CD4-positive, alpha-beta T cell treated with Interleukin-6 for 4 hours (primary cell): ENCODE data around the gene ARHGEF28.

Experiments used
- DNase-seq: peaks from one replicate; pipeline ENCODE4 v3.0.0-alpha.2; 2020; ENCODE audit warnings: mixed read lengths

The ARHGEF28 gene

DNA sequence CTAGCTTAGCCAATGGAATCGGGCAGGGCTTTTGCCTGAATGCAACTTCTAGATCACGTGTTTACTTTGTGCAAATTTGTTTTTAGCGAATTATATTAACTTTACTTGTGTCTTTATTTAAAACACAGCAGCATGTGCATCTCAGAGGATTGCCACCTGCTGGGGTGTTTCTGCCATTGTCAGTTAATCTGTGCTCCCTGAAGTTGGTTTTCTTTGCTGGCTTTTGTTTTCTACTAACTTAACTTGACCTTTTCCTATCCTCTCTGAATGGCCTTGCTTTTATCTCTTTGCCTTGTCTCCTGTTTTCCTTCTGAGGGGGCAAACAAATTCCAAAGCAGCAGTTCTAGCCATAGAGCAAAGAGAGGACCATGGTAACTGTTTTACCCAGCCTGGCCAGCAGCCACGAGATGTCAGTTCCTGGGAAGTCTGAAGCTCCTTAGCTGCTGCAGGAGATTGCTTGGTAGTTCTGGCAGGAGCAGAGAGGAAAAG, 67.6 kb downstream of the ARHGEF28 start:
- DNase-seq, result no peak

DNA sequence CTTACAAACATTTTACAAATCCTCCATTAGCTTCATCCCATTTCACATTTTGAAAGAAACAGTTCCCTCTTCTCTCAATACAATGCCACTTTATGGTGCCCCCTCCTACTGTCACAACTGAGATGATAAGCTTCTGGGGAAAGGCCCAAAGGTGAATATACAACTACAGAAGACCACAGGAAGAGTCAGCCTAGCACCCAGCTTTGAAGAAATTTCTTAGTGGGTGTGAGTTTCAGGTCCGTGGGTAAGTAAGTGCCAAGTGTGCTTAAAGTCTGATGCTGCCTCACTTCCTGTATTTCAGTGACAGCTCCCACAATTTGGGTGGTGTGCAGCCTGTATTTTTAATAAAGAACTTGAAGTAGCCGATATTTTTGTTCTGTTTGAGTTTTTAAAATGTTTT, 68.1 kb downstream of the ARHGEF28 start:
- DNase-seq, result no peak

DNA sequence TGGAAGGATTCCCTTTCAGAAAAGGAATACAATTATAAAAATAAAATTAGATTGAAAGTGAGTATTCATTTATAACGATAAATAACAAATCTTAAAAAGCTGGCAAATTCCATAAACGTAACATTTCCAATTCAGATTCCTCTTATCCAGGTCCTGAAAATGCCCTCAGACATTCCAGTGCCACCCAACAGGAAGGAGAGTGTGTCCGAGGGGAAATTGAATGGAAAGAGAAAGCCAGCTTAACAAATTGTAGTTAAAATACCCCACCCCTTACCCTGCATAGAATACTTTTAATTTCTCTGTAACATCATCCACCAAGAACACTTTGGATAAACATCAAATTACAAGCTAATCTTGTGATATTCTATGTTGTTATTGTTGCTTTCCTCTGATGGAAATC, 72.0 kb downstream of the ARHGEF28 start:
- DNase-seq, result no peak

GRCh38 chr5:73701566-73701965, 75.6 kb downstream of the ARHGEF28 start:
- DNase-seq, result no peak

DNA sequence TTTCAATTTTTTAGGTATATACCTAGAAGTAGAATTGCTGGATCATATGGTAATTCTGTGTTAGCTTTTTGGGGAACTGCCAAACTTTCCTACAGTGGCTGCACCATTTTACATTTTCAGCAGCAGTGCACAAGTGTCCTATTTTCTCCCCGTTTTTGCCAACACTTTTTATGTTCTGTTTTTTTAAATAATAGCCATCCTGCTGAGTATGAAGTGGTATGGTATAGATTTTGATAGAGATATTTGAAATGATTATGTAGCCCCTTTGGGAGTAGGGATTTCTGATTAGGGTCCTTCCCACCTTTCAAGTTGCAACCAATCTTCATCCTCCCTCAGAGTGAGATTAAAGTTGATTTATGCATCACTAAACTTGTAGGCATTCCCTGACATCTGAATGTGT, 76.5 kb downstream of the ARHGEF28 start:
- DNase-seq, result no peak

GRCh38 chr5:73702951-73703350, 77.0 kb downstream of the ARHGEF28 start:
- no peak for DNase-seq

GRCh38 chr5:73705364-73705763, 79.4 kb downstream of the ARHGEF28 start:
- no peak for DNase-seq

- DNase-seq, result no peak
These were observed 81.0 kb downstream of the ARHGEF28 start for GRCh38 chr5:73706963-73707362.

GRCh38 chr5:73709536-73710129, 83.6 kb downstream of the ARHGEF28 start:
- DNase-seq, result no peak

- DNase-seq, result no peak
These were observed 90.3 kb downstream of the ARHGEF28 start for GRCh38 chr5:73716284-73716808.

DNA sequence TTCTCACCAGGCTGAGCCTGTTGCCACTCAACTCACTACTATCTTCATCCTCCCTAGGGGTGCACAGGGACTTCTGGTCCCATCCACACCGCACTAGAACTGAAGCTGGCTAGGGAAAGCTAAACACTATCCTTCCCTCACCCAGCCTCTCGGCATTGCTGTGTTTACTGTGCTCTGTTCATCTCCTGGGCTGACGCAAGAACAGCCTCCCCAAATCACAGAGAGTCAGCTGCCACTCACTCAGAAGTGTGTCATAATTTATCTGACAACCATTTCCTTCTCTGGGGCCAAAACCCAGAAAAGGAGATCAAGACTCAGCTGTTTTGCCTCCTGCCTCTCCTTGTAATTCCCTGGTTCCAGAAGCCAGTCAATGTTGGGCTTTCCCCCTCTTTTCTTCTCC, 92.8 kb downstream of the ARHGEF28 start:
- DNase-seq, result no peak

DNA sequence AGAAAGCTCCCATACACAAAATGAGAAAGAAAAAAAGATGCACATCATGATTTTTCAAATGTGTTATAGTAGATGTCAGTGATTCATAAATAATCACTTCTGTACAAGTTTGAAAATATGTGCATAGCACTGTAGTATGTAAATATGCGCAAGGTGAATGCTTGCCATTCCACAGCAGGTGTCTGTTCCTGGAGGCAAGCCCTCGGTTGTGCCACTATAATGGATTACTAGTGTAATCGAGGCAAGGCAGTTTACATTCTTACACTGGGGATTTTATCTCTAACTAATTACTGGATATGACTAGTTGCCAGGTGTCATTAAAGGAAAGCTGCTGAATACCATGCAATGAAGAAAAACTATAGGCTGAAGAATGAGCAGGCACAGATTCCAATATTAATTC, 93.6 kb downstream of the ARHGEF28 start:
- no peak for DNase-seq

- DNase-seq, result no peak
These were observed 96.2 kb downstream of the ARHGEF28 start for GRCh38 chr5:73722231-73722630.

- no peak for DNase-seq
These were observed 100.1 kb downstream of the ARHGEF28 start for GRCh38 chr5:73726071-73726470.

GRCh38 chr5:73726606-73727231, 100.7 kb downstream of the ARHGEF28 start:
- DNase-seq, result no peak

- DNase-seq, result no peak
These were observed 101.5 kb downstream of the ARHGEF28 start for GRCh38 chr5:73727470-73727869.

DNA sequence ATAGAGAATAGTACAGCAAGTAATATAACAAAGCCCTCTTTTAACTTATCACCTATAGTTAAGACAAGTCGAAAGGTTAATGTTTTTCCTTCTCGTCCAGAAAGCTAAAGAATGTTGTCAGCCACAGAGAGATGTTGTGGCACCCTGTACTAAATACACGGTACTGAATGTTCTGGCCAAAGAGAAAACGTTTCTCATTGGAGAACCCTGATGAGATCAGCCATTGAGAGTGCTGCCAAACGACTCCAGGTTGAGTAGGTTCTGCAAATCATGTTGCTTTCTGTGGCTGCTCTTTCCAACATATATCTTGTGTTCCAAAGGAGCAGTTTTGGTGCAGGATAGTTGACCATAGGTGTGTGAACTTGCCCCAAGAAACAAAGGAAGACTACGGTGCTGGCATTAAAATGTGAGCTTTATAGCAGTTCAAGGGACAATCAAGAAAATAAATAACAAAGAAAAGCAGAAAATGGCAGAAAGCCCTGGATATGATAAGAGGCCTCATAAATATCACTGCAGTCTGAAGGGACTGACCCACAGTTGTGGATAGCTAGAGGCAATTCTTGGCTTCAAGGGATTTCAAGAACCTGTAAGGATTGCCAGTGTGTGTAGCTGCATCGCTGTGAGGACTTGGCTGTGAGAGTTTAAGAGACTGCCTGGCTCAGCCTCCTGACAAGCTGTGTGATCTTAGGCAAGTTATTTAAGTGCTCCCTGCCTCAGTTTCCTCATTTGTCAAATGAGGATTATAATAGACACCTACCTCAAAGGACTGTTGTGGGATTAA, 102.7 kb downstream of the ARHGEF28 start:
- DNase-seq, result no peak

DNA sequence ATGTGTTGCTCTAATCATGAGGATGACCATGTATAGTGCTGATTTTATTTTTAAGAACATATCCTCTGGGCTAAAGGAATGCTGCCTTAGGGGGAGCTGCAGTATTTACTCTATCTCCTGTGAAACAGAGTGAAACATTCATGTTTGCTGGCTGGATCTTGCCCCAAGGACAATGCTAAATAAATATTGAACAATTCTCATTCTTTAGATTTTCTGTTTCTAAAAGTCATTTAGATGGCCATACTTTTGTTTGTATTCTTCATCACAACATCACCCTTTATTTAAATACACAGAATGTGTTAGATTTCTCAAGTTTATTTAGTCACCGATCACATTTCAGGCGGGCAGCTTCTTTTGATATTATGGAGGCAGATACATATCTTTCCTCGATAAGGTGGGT, 103.3 kb downstream of the ARHGEF28 start:
- no peak for DNase-seq

DNA sequence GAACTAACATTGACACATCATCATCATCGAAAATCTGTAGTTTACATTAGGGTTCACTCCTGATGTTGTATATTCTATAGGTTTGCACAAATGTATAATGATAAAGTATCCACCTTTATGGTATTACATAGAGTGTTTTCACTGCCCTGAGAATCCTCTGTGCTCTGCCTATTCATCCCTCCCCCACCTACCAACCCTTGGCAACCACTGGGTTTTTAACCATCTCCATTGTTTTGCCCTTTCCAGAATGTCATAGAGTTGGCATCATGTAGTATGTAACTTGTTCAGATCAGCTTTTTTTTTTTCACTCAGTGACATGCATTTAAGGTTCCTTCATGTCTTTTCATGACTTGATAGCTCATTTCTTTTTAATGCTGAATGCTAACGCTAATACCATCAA, 106.0 kb downstream of the ARHGEF28 start:
- no peak for DNase-seq

GRCh38 chr5:73733219-73733618, 107.2 kb downstream of the ARHGEF28 start:
- DNase-seq, result no peak

DNA sequence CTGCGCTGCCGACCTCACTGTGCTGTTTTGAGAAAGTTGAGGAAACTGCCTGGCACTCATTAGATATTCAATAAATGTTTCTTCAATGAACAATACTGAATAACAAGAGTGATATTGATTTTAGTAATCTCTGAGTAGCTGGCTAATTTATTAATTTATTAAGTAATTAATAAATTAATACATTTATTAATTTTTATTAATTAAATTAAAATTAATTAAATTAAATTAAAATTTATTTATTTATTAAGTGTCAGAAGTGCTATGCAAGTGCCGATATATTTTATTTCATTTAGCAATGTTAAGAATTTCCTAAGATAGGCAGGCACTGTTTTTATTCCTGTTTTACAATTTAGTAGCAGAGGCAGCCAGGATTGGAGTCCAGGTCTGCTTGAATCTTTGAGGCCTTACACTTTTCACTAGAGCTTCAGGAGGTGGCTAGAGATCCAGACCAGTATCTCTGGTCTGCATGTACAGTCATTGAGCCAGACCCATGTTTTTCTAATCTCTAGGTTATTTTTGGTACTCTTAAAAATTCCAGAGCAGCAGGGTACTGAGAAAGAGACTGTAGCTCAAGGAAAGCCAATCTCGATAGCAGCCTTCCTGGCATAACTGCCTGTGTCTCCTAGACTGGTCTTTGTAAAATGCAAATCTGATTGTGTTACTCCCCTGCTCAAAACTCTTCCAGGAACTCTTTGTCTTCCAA, 109.2 kb downstream of the ARHGEF28 start:
- no peak for DNase-seq

- DNase-seq, result no peak
These were observed 113.7 kb downstream of the ARHGEF28 start for GRCh38 chr5:73739650-73740049.

GRCh38 chr5:73740274-73740790, 114.3 kb downstream of the ARHGEF28 start:
- DNase-seq, result no peak
